Thymus (tissue), 11 donors: Measurements from ENCODE around the gene USP32. TPM values are rescaled to one million over a fixed set of nuclear protein-coding genes. Genes with fewer than 3 reads are reported as not detected.

ENCODE experiments used
- DNase-seq, 9 donors: peaks; one replicate each; pipeline ENCODE4 v3.0.0-alpha.2; 2013; ENCODE audit warnings: low spot score in 9 of 9, low read depth in 6 of 9, missing footprints in 1 of 9
- H3K27ac ChIP-seq, 2 donors: one replicate each; pipeline ENCODE4 v1.5.1; 2013; ENCODE audit warnings: control low read depth in 1 of 2, low read depth in 1 of 2, low read length in 1 of 2, mild to moderate bottlenecking in 1 of 2, moderate library complexity in 1 of 2
- H3K27me3 ChIP-seq, 2 donors: one replicate each; pipeline ENCODE4 v1.5.1; 2013; ENCODE audit warnings: low read length in 1 of 2; ENCODE audit not compliant: control insufficient read depth in 2 of 2, insufficient read depth in 1 of 2
- H3K36me3 ChIP-seq, 2 donors: one replicate each; pipeline ENCODE4 v1.5.1; 2013; ENCODE audit warnings: low read length in 1 of 2, mild to moderate bottlenecking in 1 of 2, moderate library complexity in 1 of 2; ENCODE audit not compliant: control insufficient read depth in 2 of 2, insufficient read depth in 2 of 2
- H3K4me1 ChIP-seq, 2 donors: one replicate each; pipeline ENCODE4 v1.5.1; 2013; ENCODE audit warnings: low read length in 2 of 2; ENCODE audit not compliant: control insufficient read depth in 2 of 2, insufficient read depth in 2 of 2
- H3K4me3 ChIP-seq, 2 donors: one replicate each; pipeline ENCODE4 v1.5.1; 2013; ENCODE audit warnings: low read length in 2 of 2, control low read depth in 1 of 2, mild to moderate bottlenecking in 1 of 2
- H3K9me3 ChIP-seq, 2 donors: one replicate each; pipeline ENCODE4 v1.5.1; 2013; ENCODE audit warnings: low read length in 1 of 2, mild to moderate bottlenecking in 1 of 2; ENCODE audit not compliant: control insufficient read depth in 2 of 2, insufficient read depth in 1 of 2
- WGBS: extraction: QIAGEN DNeasy Blood & Tissue Kit; methylation state at CpG from one replicate; pipeline ENCODE4 v1.1.7; 2013; 5-methylcytosine and 5-hydroxymethylcytosine counted together
- polyA plus RNA-seq: library from polyadenylated mRNA; stranded (reverse); fragments of 200-250 nt; gene quantifications from one replicate; pipeline ENCODE4 v1.2.3, GENCODE V29; 2013
- total RNA-seq: library from RNA; stranded (reverse); fragments of 120-200 nt; gene quantifications from one replicate; pipeline ENCODE4 v1.2.4, GENCODE V29; 2013
- donor health status: healthy.

Gene USP32
- total and polyA plus RNA-seq, 2 donors: 10.0 to 26.4 TPM

DNA sequence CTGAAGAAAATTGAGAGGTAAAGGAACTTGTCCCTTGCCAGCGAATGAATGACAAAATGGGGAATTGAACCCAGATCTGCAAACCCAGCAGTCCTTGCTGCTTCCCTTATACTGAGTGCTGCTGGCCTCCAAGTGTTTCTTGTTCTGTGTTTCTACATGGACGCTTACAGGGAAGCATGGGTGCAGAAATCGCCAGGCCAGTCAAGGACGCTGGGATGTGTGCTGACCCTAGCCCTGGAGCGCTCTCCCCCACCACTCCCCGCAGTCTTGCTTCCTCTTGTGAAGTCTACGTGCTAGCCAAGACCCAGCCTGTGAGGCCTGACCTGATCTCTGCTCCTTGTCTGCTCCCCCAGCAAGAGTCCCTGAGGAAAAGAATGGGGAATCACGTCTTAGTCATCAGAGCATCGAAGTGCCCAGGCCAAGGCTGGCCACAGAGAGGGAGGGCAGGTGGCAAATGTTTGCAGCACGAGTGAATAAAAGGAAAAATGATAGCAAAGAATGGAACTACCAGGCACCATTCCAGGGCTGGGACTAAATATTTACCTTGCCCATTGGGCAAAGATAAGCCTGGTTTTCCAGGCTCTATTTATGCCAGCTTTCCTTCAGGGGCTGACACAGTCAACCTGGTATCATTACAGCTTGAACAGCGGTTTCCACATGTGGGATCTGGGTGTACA lies 224.7 kb downstream of the USP32 start:
- H3K4me1 ChIP-seq: peaks cover 3% of the 10 kb centered on the region in 2 donors
- no peaks in the 10 kb centered on the region for H3K36me3 ChIP-seq
- no peak overlapping the region for H3K27ac ChIP-seq
- H3K4me3 ChIP-seq: no peak overlapping the region
- 95% methylated on average over 11 of the region's 11 CpGs for WGBS
- peaks cover 0 to 10% of the 10 kb centered on the region in 2 donors for H3K27me3 ChIP-seq
- no peak for DNase-seq
- H3K9me3 ChIP-seq: no peaks in the 10 kb centered on the region

GRCh38 chr17:60165971-60166370 lies 226.0 kb downstream of the USP32 start:
- Histone ChIP-seq H3K36me3 (no peaks in the 10 kb centered on the region), H3K4me1 (peaks cover 3% of the 10 kb centered on the region in 2 donors), H3K27ac (no peak overlapping the region), H3K4me3 (no peak overlapping the region), H3K9me3 (no peaks in the 10 kb centered on the region), H3K27me3 (peaks cover 0 to 21% of the 10 kb centered on the region in 2 donors)
- 68% methylated on average over 5 of the region's 5 CpGs for WGBS
- DNase-seq: no peak

DNA sequence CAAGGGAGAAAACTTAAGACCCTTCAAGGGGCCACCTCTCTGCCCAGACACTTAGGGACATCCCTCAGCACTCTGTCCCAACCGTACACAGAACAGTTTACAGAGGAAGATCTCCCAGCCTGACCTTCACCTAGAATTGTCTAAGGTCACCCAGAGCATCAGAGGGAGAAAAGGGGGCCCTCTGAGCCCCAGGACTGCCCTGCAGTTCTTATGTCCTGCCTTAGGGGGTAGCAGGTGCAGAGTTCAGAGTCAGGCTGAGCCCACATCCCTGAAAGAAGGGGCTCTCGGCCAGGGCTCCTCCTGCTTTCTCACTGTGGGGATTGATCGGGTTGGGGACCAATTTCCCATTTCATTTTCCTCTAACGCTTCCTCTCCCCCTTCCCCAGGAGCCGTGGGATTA lies 226.7 kb downstream of the USP32 start:
- DNase-seq: no peak
- Histone ChIP-seq H3K4me3 (no peak overlapping the region), H3K36me3 (no peaks in the 10 kb centered on the region), H3K9me3 (no peaks in the 10 kb centered on the region), H3K27ac (no peak overlapping the region), H3K4me1 (no peaks in the 10 kb centered on the region), H3K27me3 (peaks cover 0 to 23% of the 10 kb centered on the region in 2 donors)
- 91% methylated on average over 5 of the region's 5 CpGs for WGBS

GRCh38 chr17:60164697-60165096 lies 227.2 kb downstream of the USP32 start:
- H3K9me3 ChIP-seq: no peaks in the 10 kb centered on the region
- H3K27ac ChIP-seq: no peak overlapping the region
- no peak overlapping the region for H3K4me3 ChIP-seq
- no peaks in the 10 kb centered on the region for H3K4me1 ChIP-seq
- H3K27me3 ChIP-seq: peaks cover 0 to 26% of the 10 kb centered on the region in 2 donors
- no peak for DNase-seq
- WGBS: 95% methylated on average over 5 of the region's 5 CpGs
- no peaks in the 10 kb centered on the region for H3K36me3 ChIP-seq

GRCh38 chr17:60164164-60164563 lies 227.8 kb downstream of the USP32 start:
- H3K27me3 ChIP-seq: peaks cover 0 to 27% of the 10 kb centered on the region in 2 donors
- no peaks in the 10 kb centered on the region for H3K36me3 ChIP-seq
- no peak overlapping the region for H3K4me3 ChIP-seq
- DNase-seq: no peak
- 87% methylated on average over 6 of the region's 6 CpGs for WGBS
- no peak overlapping the region for H3K27ac ChIP-seq
- H3K4me1 ChIP-seq: no peaks in the 10 kb centered on the region
- H3K9me3 ChIP-seq: no peaks in the 10 kb centered on the region

DNA sequence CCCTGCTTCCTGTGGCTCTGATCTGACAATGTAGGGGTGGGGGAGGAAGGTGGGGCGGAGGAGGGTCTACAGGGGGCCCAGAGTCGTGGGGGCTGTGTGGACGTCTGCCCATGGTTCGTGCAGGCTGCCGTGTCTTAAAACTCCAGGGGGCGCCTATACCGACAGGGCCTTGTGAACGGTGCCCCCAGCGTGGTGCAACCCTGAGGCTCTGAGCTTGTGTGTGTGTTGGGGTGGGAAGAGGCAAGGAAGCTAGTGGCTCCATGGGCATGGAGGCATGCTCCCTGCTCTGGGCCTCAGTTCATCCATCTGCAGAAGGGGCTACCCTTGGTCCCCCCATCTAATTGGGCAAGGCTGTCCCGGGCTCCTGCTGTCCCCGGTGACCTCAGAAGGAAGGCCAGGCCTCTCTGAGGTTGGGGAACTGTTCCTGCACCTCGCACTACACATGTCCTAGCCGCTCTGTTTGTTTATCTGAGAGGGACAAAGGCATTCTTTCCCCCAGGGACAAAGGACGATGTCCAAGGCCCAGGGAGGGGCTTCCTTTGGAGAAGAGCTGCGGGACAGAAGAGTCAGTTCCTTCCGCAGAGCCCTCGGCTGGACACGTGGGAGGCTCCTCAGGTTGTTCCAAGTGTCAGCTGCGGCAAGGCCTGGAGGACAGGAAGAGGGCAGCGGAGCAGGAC lies 228.7 kb downstream of the USP32 start:
- H3K9me3 ChIP-seq: no peaks in the 10 kb centered on the region
- H3K4me3 ChIP-seq: no peak overlapping the region
- no peaks in the 10 kb centered on the region for H3K36me3 ChIP-seq
- DNase-seq: no peak
- H3K27me3 ChIP-seq: peaks cover 0 to 36% of the 10 kb centered on the region in 2 donors
- H3K4me1 ChIP-seq: no peaks in the 10 kb centered on the region
- no peak overlapping the region for H3K27ac ChIP-seq
- WGBS: 84% methylated on average over 20 of the region's 20 CpGs

- Histone ChIP-seq H3K9me3 (no peaks in the 10 kb centered on the region), H3K27ac (no peak overlapping the region), H3K4me3 (no peak overlapping the region), H3K4me1 (no peaks in the 10 kb centered on the region), H3K27me3 (peaks cover 0 to 43% of the 10 kb centered on the region in 2 donors), H3K36me3 (no peaks in the 10 kb centered on the region)
- no peak for DNase-seq
- 46% methylated on average over 17 of the region's 17 CpGs for WGBS
These were observed 230.2 kb downstream of the USP32 start for GRCh38 chr17:60161598-60162330.

DNA sequence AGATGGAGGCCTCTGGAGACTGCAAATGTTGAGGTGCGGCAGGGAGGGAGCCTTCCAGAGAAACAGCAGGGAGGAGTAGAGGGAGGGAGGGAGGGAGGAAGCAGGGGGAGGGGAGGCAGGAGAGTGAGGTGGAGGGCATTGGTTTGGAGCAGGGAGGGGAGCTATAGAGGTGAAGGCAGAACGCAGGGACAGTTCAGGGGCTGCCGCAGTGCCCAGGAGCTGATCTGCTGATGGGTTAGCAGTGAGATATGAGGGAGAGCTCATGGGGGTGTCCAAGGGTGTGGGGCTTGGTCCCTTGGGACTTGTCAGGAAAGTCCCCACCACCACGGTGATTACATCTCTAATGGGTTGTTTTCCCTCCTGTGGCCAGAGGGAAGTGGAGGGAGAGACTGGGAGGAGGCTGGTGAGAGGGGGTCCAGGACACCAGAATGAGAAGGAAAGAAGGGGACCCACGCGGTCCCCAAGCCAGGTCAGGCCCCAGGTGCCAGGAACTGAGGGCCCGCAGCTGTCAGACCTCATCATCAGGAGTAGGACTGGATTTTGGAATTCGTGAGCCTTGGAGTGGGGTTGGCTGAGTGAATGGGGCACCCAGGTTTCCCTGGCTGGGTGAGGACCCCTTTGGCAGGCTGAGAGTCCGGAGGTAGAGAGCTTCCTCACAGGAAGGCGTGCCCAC lies 231.0 kb downstream of the USP32 start:
- 91% methylated on average over 10 of the region's 10 CpGs for WGBS
- Histone ChIP-seq H3K27ac (no peak overlapping the region), H3K27me3 (peaks cover 0 to 45% of the 10 kb centered on the region in 2 donors), H3K9me3 (no peaks in the 10 kb centered on the region), H3K4me1 (no peaks in the 10 kb centered on the region), H3K4me3 (no peak overlapping the region), H3K36me3 (no peaks in the 10 kb centered on the region)
- DNase-seq: no peak

- no peak for DNase-seq
- H3K4me1 ChIP-seq: no peaks in the 10 kb centered on the region
These were observed 232.5 kb downstream of the USP32 start for GRCh38 chr17:60159479-60159866.

More at GRCh38 chr17:60159479-60159866, 232.5 kb downstream of the USP32 start:
- WGBS: 95% methylated on average over 6 of the region's 6 CpGs
- Histone ChIP-seq H3K27me3 (peaks cover 0 to 52% of the 10 kb centered on the region in 2 donors), H3K36me3 (no peaks in the 10 kb centered on the region), H3K4me3 (no peak overlapping the region), H3K9me3 (no peaks in the 10 kb centered on the region), H3K27ac (no peak overlapping the region)
